Stomach (tissue), 9 donors: ENCODE measurements around the gene TRIP4. TPM values are rescaled to one million over a fixed set of nuclear protein-coding genes. Genes with fewer than 3 reads are reported as not detected.

ENCODE experiments used
- DNase-seq, 2 donors: peaks; one replicate each; pipeline versions ENCODE4 v3.0.0 to v3.0.0-alpha.2; 2013 to 2019
- H3K27ac ChIP-seq, 5 donors: fragments of 200-600 bp in 4 of 5; sonication (generic) in 4 of 5; one replicate each; pipeline ENCODE4 v1.5.1; 2013 to 2019; ENCODE audit warnings: mild to moderate bottlenecking in 1 of 5, moderate library complexity in 1 of 5
- H3K27me3 ChIP-seq, 3 donors: fragments of 200-600 bp; sonication (generic); one replicate each; pipeline ENCODE4 v1.5.1; 2017 to 2019; ENCODE audit warnings: mixed run types in 1 of 3
- H3K36me3 ChIP-seq, 4 donors: fragments of 200-600 bp; sonication (generic); 1 replicate in 3 of 4; 2 replicates in 1 of 4; pipeline ENCODE4 v1.5.1; 2016 to 2019
- H3K4me1 ChIP-seq, 4 donors: fragments of 200-600 bp; sonication (generic); one replicate each; pipeline ENCODE4 v1.5.1; 2016 to 2019
- H3K4me3 ChIP-seq, 4 donors: fragments of 200-600 bp; sonication (generic) in 3 of 4; one replicate each; pipeline ENCODE4 v1.5.1; 2016 to 2019; ENCODE audit warnings: mild to moderate bottlenecking in 1 of 4
- H3K9me3 ChIP-seq, 4 donors: fragments of 200-600 bp; sonication (generic); one replicate each; pipeline ENCODE4 v1.5.1; 2016 to 2019
- CTCF ChIP-seq, 7 experiments: fragments of 450-650 bp in 4 of 7; fragments of 200-600 bp in 3 of 7; sonication (generic) in 3 of 7; IDR thresholded peaks; one replicate each; pipeline ENCODE4 v1.5.1; 2016 to 2019; ENCODE audit warnings: antibody characterized with exemption in 7 of 7, control low read depth in 2 of 7, mild to moderate bottlenecking in 1 of 7
- EP300 ChIP-seq: sonication (generic); formaldehyde crosslinking; IDR thresholded peaks from one replicate; pipeline ENCODE4 v1.6.1; 2017; ENCODE audit warnings: antibody characterized with exemption
- POLR2A ChIP-seq, 4 donors: fragments of 450-650 bp; IDR thresholded peaks; one replicate each; pipeline ENCODE4 v1.6.1; 2016; ENCODE audit warnings: antibody characterized with exemption in 4 of 4, control low read depth in 2 of 4, mild to moderate bottlenecking in 1 of 4, moderate library complexity in 1 of 4
- POLR2AphosphoS5 ChIP-seq, 3 donors: sonication (generic); formaldehyde crosslinking; IDR thresholded peaks; one replicate each; pipeline ENCODE4 v1.6.1; 2016; ENCODE audit warnings: antibody characterized with exemption in 3 of 3
- WGBS, 5 donors: extraction: QIAGEN DNeasy Blood & Tissue Kit in 3 of 5; methylation state at CpG; one replicate each; pipeline versions ENCODE4 v1.1.5 to v1.1.7; 2013 to 2018; 5-methylcytosine and 5-hydroxymethylcytosine counted together
- intact Hi-C: fragments of 100-400 bp; cut with DNase I; formaldehyde crosslinking; loops from one replicate; pipeline ENCODE4 v1.15.1; 2023; ENCODE audit warnings: low total_unique reads
- polyA plus RNA-seq, 3 donors: library from polyadenylated mRNA; stranded (reverse); fragments of 200-250 nt; gene quantifications; one replicate each; pipeline ENCODE4 v1.2.3, GENCODE V29; 2013
- total RNA-seq, 5 donors: library from RNA; depleted of rRNA; stranded (reverse); fragments of >200 nt; gene quantifications; one replicate each; pipeline versions ENCODE4 v1.1.0 to v1.2.3, GENCODE V29; 2014 to 2016
- donor health status: healthy with polysubstance abuse.
- donor health status: Bipolar disorder and iron deficiency.
- donor health status: healthy.

TRIP4 gene
- total and polyA plus RNA-seq, 8 donors, result 1.8 to 59.4 (median 19.1) TPM

GRCh38 chr15:64441852-64442251 is 54.2 kb downstream of the TRIP4 start:
- Histone ChIP-seq H3K27me3 (no peaks in the 10 kb centered on the region), H3K27ac (no peak overlapping the region), H3K4me3 (no peak overlapping the region), H3K9me3 (no peaks in the 10 kb centered on the region), H3K36me3 (peaks cover 3 to 34% (median 22%) of the 10 kb centered on the region in 4 donors), H3K4me1 (peaks cover 7 to 23% (median 17%) of the 10 kb centered on the region in 4 donors)
- intact Hi-C loops, result no loop called here
- DNase-seq, result no peak
- TF ChIP-seq EP300, result no peak
- no peak for TF ChIP-seq CTCF (IDR thresholded peaks at IDR 0.05)
- no peak for TF ChIP-seq POLR2AphosphoS5 (IDR thresholded peaks at IDR 0.05)
- TF ChIP-seq POLR2A (IDR thresholded peaks at IDR 0.05), result no peak
- 89 to 95% (median 93%) methylated on average over 3 of the region's 3 CpGs for WGBS, 5 donors

- no peak overlapping the region for H3K4me3 ChIP-seq
- peak overlapping the region in 3 of 5 donors; percentile 29 to 56 (median 53) for H3K27ac ChIP-seq
- intact Hi-C loops, result no loop called here
- no peaks in the 10 kb centered on the region for H3K27me3 ChIP-seq
- peaks cover 3 to 46% (median 34%) of the 10 kb centered on the region in 4 donors for H3K36me3 ChIP-seq
- TF ChIP-seq POLR2AphosphoS5 (IDR thresholded peaks at IDR 0.05) (no peak), CTCF (IDR thresholded peaks at IDR 0.05) (no peak), EP300 (no peak), POLR2A (IDR thresholded peaks at IDR 0.05) (no peak)
- H3K4me1 ChIP-seq, result peaks cover 7 to 23% (median 17%) of the 10 kb centered on the region in 4 donors
- no peak for DNase-seq
- WGBS, 5 donors, result 90 to 96% (median 91%) methylated on average over 2 of the region's 2 CpGs
- no peaks in the 10 kb centered on the region for H3K9me3 ChIP-seq
Measured at GRCh38 chr15:64443016-64443415, 55.4 kb downstream of the TRIP4 start.

- peaks cover 7 to 23% (median 17%) of the 10 kb centered on the region in 4 donors for H3K4me1 ChIP-seq
- no peak overlapping the region for H3K4me3 ChIP-seq
- TF ChIP-seq EP300 (no peak), POLR2A (IDR thresholded peaks at IDR 0.05) (no peak), POLR2AphosphoS5 (IDR thresholded peaks at IDR 0.05) (no peak), CTCF (IDR thresholded peaks at IDR 0.05) (no peak)
- H3K9me3 ChIP-seq, result no peaks in the 10 kb centered on the region
- 54 to 64% (median 63%) methylated on average over 3 of the region's 3 CpGs for WGBS, 5 donors
- H3K27me3 ChIP-seq, result no peaks in the 10 kb centered on the region
- intact Hi-C loops, result no loop called here
- peaks cover 3 to 49% (median 43%) of the 10 kb centered on the region in 4 donors for H3K36me3 ChIP-seq
- H3K27ac ChIP-seq, result peak overlapping the region in 4 of 5 donors; percentile 22 to 56 (median 41)
- DNase-seq, result peak in 1 of 2 donors; percentile 60
Measured at GRCh38 chr15:64443747-64444621, 56.3 kb downstream of the TRIP4 start.

- no peak for DNase-seq
- H3K27ac ChIP-seq, result peak overlapping the region in 2 of 5 donors; percentile 22 to 56
Measured at GRCh38 chr15:64444836-64445235, 57.2 kb downstream of the TRIP4 start.

More at GRCh38 chr15:64444836-64445235, 57.2 kb downstream of the TRIP4 start:
- H3K4me1 ChIP-seq, result peaks cover 7 to 23% (median 17%) of the 10 kb centered on the region in 4 donors
- H3K4me3 ChIP-seq, result no peak overlapping the region
- H3K36me3 ChIP-seq, result peaks cover 3 to 56% (median 50%) of the 10 kb centered on the region in 4 donors
- no peaks in the 10 kb centered on the region for H3K9me3 ChIP-seq
- TF ChIP-seq POLR2AphosphoS5 (IDR thresholded peaks at IDR 0.05) (no peak), CTCF (IDR thresholded peaks at IDR 0.05) (no peak), POLR2A (IDR thresholded peaks at IDR 0.05) (no peak), EP300 (no peak)
- no peaks in the 10 kb centered on the region for H3K27me3 ChIP-seq
- intact Hi-C loops, result no loop called here
